GM06990 (cell line): ENCODE measurements around the gene SHISA6.

ENCODE experiments used
- DNase-seq: peaks from one replicate; pipeline ENCODE4 v3.0.0-alpha.2; 2011; ENCODE audit not compliant: insufficient read length; ENCODE audit errors: extremely low read depth
- H3K27me3 ChIP-seq: replicated peaks from 2 replicates; pipeline ENCODE4 v1.6.0; 2011; ENCODE audit warnings: low read length; ENCODE audit not compliant: control insufficient read depth, insufficient read depth
- H3K36me3 ChIP-seq: 2 replicates; pipeline ENCODE4 v1.5.1; 2011; ENCODE audit warnings: low read length; ENCODE audit not compliant: control insufficient read depth, insufficient read depth
- H3K4me3 ChIP-seq: replicated peaks from 2 replicates; pipeline ENCODE4 v1.5.1; 2011; ENCODE audit warnings: low read depth, mild to moderate bottlenecking, control low read depth, low read length
- TF ChIP-seq, protein P1 (sequence below): IDR thresholded peaks from 2 replicates; pipeline ENCODE4 v1.5.1; 2011; ENCODE audit warnings: low read length, control low read depth, mild to moderate bottlenecking, inconsistent platforms; ENCODE audit not compliant: insufficient read depth, poor library complexity, severe bottlenecking

The SHISA6 gene

DNA sequence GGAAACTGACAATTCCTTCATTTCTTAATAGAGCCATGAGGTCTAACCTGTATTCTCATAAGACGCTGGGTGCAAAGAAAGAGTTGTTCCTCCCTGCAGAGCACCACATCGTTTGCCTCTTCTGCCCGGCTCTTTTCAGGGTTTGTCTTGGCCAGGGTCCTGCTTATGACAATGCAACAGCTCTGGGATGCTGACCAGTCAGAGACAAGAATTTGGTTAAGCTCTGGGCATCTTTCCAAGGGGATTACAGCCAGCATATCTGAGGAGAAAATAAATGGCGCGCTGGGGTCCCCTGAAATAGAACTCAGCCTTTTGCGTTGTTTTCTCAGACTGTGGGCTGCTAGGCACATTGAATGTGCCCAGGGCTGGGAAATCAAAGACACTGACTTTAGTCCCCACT is 128.6 kb downstream of the SHISA6 start:
- Histone ChIP-seq H3K4me3 (no peak overlapping the region), H3K36me3 (no peaks in the 10 kb centered on the region), H3K27me3 (no peaks in the 10 kb centered on the region)
- TF ChIP-seq, protein P1, sequence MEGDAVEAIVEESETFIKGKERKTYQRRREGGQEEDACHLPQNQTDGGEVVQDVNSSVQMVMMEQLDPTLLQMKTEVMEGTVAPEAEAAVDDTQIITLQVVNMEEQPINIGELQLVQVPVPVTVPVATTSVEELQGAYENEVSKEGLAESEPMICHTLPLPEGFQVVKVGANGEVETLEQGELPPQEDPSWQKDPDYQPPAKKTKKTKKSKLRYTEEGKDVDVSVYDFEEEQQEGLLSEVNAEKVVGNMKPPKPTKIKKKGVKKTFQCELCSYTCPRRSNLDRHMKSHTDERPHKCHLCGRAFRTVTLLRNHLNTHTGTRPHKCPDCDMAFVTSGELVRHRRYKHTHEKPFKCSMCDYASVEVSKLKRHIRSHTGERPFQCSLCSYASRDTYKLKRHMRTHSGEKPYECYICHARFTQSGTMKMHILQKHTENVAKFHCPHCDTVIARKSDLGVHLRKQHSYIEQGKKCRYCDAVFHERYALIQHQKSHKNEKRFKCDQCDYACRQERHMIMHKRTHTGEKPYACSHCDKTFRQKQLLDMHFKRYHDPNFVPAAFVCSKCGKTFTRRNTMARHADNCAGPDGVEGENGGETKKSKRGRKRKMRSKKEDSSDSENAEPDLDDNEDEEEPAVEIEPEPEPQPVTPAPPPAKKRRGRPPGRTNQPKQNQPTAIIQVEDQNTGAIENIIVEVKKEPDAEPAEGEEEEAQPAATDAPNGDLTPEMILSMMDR = no peak
- DNase-seq = no peak

DNA sequence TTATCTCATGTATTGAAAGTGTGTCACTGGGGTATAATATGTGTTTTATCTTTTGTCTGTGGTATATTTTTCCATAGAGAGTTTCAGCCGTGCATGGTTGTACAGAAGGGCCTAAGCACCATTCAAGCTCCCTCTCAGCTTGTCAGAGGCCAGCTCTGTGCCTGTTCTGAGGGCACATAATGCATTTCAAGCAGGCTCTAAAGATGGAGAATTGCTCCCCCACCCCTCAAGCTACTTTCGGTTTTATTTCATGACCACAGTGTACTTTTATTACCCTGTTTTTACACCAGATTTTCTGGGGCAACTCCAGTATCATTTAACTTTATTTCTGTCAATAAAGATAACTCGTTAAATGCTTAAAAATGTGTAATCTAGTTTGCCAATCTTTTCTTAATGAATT is 131.7 kb downstream of the SHISA6 start:
- no peak for DNase-seq
- Histone ChIP-seq H3K27me3 (no peaks in the 10 kb centered on the region), H3K36me3 (no peaks in the 10 kb centered on the region), H3K4me3 (no peak overlapping the region)
- TF ChIP-seq, protein P1 = no peak

DNA sequence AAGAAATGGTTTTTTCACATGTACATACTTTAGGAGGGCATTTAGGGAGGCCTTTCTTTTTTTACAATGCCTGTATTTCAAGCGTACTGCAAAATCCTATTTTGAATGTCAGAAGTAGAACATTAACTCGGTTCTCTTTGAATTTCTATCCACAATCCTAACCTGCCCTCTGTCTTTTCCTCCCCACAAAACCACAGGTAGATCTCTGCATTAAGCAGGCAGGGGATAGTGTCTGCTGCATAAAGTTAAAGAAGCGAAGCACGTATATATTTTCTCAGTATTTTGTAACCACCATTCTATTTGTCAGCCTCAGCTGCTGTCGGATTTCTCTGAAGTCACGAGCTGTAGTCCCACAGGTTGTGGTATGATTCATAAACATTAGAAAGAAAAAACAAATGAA is 137.5 kb downstream of the SHISA6 start:
- no peaks in the 10 kb centered on the region for H3K36me3 ChIP-seq
- H3K4me3 ChIP-seq = no peak overlapping the region
- no peaks in the 10 kb centered on the region for H3K27me3 ChIP-seq
- TF ChIP-seq, protein P1 = no peak
- DNase-seq = no peak

DNA sequence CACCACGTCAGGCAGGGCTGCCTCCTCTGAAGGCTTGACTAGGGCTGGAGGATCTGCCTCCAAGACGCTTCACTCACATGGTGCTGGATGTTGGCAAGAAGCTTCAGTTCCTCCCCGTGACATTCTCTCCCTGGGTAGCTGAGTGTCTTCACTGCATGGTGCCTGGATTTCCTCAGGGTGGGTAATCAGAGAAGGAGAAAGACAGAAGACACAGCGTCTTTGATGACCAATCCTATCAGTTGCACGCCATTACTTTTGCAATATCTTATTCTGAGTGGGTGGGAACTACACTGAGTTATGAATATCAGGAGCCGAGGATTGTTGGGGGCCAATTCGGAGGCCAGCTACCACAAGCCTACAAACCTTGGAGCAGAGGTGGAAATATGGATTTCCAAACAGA is 139.7 kb downstream of the SHISA6 start:
- H3K4me3 ChIP-seq = no peak overlapping the region
- TF ChIP-seq, protein P1 = no peak
- no peaks in the 10 kb centered on the region for H3K27me3 ChIP-seq
- H3K36me3 ChIP-seq = no peaks in the 10 kb centered on the region
- no peak for DNase-seq

DNA sequence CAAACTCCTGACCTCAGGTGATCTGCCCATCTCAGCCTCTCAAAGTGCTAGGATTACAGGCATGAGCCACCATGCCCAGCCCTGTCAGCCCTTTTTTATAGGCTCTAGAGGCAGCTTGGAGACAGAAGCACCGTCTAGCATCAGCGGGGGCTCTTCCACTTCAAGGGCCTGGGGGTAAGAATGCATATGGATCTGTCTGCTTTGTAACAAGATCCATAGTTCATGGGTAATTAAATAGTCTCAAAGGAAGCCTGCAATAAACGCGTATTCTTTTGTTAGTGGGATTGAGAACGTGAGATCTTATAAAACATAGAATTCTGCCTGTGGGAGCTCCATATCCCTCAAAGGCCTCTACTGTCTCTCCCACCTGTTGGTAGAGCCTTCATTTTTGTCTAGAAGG is 142.1 kb downstream of the SHISA6 start:
- Histone ChIP-seq H3K27me3 (no peaks in the 10 kb centered on the region), H3K4me3 (no peak overlapping the region), H3K36me3 (no peaks in the 10 kb centered on the region)
- TF ChIP-seq, protein P1 = no peak
- DNase-seq = no peak

DNA sequence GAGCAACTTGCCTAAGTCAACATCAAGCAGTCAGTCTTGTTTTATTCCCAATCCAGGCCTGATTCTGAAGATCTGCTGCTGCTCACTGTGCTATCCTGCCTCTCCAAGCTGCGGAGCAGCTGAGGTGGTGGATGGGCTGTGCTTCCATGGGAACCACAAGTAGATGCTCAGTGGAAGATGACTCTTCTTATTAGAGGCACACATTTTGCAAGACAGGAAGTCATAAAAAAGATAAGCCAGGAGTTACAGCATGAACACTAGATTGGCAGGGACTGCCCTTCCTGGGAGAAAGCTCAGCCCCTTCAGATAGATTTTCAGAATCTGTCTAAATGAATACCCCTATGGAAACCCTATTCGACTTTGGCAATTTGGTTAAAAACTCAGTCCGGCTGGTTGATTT is 143.1 kb downstream of the SHISA6 start:
- Histone ChIP-seq H3K36me3 (no peaks in the 10 kb centered on the region), H3K27me3 (no peaks in the 10 kb centered on the region), H3K4me3 (no peak overlapping the region)
- TF ChIP-seq, protein P1 = no peak
- no peak for DNase-seq
